NCI-H187 (cell line): ENCODE data around the gene ANKRD40.

ENCODE experiments used
- DNase-seq, 2 experiments: peaks; one replicate each; lab custom pipeline; 2025; lab: John Stamatoyannopoulos, UW

Gene ANKRD40

GRCh38 chr17:50668838-50669581, 38.7 kb downstream of the ANKRD40 start:
- DNase-seq = no peak

GRCh38 chr17:50668025-50668837, 39.5 kb downstream of the ANKRD40 start:
- no peak for DNase-seq

GRCh38 chr17:50667259-50668024, 40.3 kb downstream of the ANKRD40 start:
- DNase-seq = no peak

GRCh38 chr17:50666316-50666715, 41.4 kb downstream of the ANKRD40 start:
- no peak for DNase-seq

- DNase-seq = no peak
These were observed 41.9 kb downstream of the ANKRD40 start for GRCh38 chr17:50665838-50666237.

- no peak for DNase-seq
These were observed 42.8 kb downstream of the ANKRD40 start for GRCh38 chr17:50664788-50665458.

GRCh38 chr17:50663812-50664374, 43.8 kb downstream of the ANKRD40 start:
- no peak for DNase-seq

- DNase-seq = no peak
These were observed 45.0 kb downstream of the ANKRD40 start for GRCh38 chr17:50662632-50663225.

GRCh38 chr17:50661795-50662391, 45.8 kb downstream of the ANKRD40 start:
- DNase-seq = peak in 1 of 2 experiments; percentile 4

GRCh38 chr17:50661348-50661747, 46.4 kb downstream of the ANKRD40 start:
- DNase-seq = no peak

GRCh38 chr17:50660887-50661345, 46.8 kb downstream of the ANKRD40 start:
- DNase-seq = no peak

GRCh38 chr17:50660042-50660886, 47.5 kb downstream of the ANKRD40 start:
- DNase-seq = no peak

GRCh38 chr17:50659179-50659578, 48.5 kb downstream of the ANKRD40 start:
- no peak for DNase-seq

- no peak for DNase-seq
These were observed 49.1 kb downstream of the ANKRD40 start for GRCh38 chr17:50658616-50659015.

- DNase-seq = no peak
These were observed 50.1 kb downstream of the ANKRD40 start for GRCh38 chr17:50657627-50658026.

- no peak for DNase-seq
These were observed 50.7 kb downstream of the ANKRD40 start for GRCh38 chr17:50657054-50657453.

GRCh38 chr17:50656509-50656908, 51.2 kb downstream of the ANKRD40 start:
- no peak for DNase-seq

GRCh38 chr17:50653738-50654137, 54.0 kb downstream of the ANKRD40 start:
- no peak for DNase-seq

GRCh38 chr17:50651661-50652060, 56.1 kb downstream of the ANKRD40 start:
- no peak for DNase-seq
